Measurements from ENCODE around the gene GPR84.
"Not testable (repeated sequence)": the region's sequence is repeated elsewhere in the genome, so short reads cannot be mapped to it uniquely, and the experiment has no call there.

The GPR84 gene

GRCh38 chr12:54333420-54334034 is 30.8 kb downstream of the GPR84 start:
- ChIA-PET POLR2A (interaction anchor here (0.6 to 1.7 kb wide), 2 partner anchors 9 to 35 kb away, joined by 3 to 5 read pairs; partner anchors contain the start of gene COPZ1), CTCF (interaction anchor here (1.0 to 7.6 kb wide), 11 partner anchors 8 to 106 kb away, joined by 3 to 64 read pairs (median 8); partner anchors contain the start of gene COPZ1)
- no peak for TF ChIP-seq CTCF (IDR thresholded peaks at IDR 0.05; ENCODE audit: control extremely low read depth, extremely low read depth, low read depth, missing control alignments)
- DNase-seq (ENCODE audit: extremely low spot score), result no peak

GRCh38 chr12:54331461-54331860 is 32.8 kb downstream of the GPR84 start:
- no peak for TF ChIP-seq CTCF (IDR thresholded peaks at IDR 0.05; ENCODE audit: control extremely low read depth, extremely low read depth, low read depth, missing control alignments)
- ChIA-PET CTCF (interaction anchor here (1.6 to 7.6 kb wide), 4 partner anchors 14 to 49 kb away, joined by 3 to 48 read pairs (median 26); no protein-coding TSS in a partner anchor), POLR2A (no interaction called here)
- no peak for DNase-seq (ENCODE audit: extremely low spot score)

DNA sequence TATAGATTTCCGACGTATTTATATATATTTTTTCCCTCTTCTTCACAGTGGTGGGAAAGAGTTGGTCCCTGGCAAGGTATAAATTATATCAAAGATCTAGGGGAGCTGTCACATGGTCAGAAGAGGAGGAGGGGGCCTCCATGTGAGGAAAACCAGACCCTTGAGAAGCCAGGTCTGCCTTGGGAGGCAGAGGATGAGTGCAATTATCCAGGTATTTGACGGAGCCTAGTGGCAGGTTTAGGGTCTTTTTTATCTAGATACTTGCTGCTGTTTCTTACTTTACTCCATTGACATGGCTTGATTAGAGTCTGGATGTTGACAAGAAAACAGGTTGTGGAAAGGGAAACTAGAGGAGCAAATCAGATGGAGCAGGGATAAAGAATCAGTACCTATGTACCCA is 33.8 kb downstream of the GPR84 start:
- CTCF ChIA-PET, result interaction anchor here (2.5 to 7.6 kb wide), 2 partner anchors 38 to 50 kb away, joined by 7 to 48 read pairs; no protein-coding TSS in a partner anchor
- DNase-seq (ENCODE audit: extremely low spot score), result no peak
- POLR2A ChIA-PET, result no interaction called here
- TF ChIP-seq CTCF (IDR thresholded peaks at IDR 0.05; ENCODE audit: control extremely low read depth, extremely low read depth, low read depth, missing control alignments), result no peak

- DNase-seq (ENCODE audit: extremely low spot score), result no peak
- CTCF ChIA-PET, result interaction anchor here (1.5 kb wide), 1 partner anchor 13 kb away, joined by 4 read pairs; no protein-coding TSS in a partner anchor
- POLR2A ChIA-PET, result no interaction called here
- TF ChIP-seq CTCF (IDR thresholded peaks at IDR 0.05; ENCODE audit: control extremely low read depth, extremely low read depth, low read depth, missing control alignments), result no peak
These were observed 34.5 kb downstream of the GPR84 start for GRCh38 chr12:54329759-54330158.

DNA sequence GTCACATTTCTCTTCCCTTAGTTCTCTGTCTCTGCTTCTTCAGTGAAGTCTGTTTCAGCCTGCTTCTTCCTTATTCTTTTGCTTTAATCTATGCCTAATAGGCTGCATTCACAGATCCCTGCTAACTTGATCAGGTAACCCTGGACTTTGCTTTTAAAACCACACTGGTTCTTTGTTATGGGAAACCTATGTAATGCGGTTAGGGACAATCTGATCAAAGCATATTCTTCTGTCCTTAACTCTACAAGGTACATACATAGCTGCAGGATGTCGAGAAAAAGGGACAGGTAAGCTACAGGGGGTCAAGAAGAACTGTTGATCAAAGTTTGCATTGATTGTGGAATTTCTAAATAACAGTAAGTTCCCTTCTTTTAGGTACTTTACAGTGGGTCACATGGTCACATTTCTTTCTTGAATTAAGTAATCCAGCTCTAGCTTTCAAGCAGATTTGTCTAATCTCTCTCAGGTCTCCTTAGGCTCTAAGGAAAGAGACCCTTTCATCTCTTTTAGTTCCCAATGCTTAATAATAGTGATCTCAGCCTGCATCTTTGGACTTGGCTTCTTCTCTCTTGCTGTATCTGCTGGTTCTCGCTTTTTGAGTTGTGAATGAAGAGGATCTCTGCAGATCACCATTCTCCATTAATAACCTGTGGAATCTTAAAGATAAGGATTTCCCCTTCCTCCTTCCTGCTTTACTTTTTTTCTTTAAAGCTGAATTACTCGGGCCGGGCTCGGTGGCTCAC is 35.5 kb downstream of the GPR84 start:
- no peak for TF ChIP-seq CTCF (IDR thresholded peaks at IDR 0.05; ENCODE audit: control extremely low read depth, extremely low read depth, low read depth, missing control alignments)
- ChIA-PET POLR2A (no interaction called here), CTCF (interaction anchor here (0.8 to 1.7 kb wide), 4 partner anchors 9 to 35 kb away, joined by 3 to 6 read pairs (median 4); no protein-coding TSS in a partner anchor)
- DNase-seq (ENCODE audit: extremely low spot score), result no peak

- not testable (repeated sequence) for DNase-seq (ENCODE audit: extremely low spot score)
- ChIA-PET CTCF (interaction anchor here (0.7 to 3.2 kb wide), 41 partner anchors 9 to 335 kb away, joined by 3 to 64 read pairs (median 5); partner anchors contain the start of genes CBX5, HNRNPA1 and NFE2), POLR2A (interaction anchor here (0.6 to 1.2 kb wide), 13 partner anchors 8 to 1930 kb away, joined by 3 to 12 read pairs (median 4); partner anchors contain the start of genes CBX5 and HNRNPA1)
These were observed 38.7 kb downstream of the GPR84 start for GRCh38 chr12:54325442-54326109.

Data from GM10248 (cell line).